ENCODE results near the gene STK38. TPM values are rescaled to one million over a fixed set of nuclear protein-coding genes. Genes with fewer than 3 reads are reported as not detected.

Gene STK38
- total RNA-seq, 1 experiment from 2014 or later: 20.1 TPM

DNA sequence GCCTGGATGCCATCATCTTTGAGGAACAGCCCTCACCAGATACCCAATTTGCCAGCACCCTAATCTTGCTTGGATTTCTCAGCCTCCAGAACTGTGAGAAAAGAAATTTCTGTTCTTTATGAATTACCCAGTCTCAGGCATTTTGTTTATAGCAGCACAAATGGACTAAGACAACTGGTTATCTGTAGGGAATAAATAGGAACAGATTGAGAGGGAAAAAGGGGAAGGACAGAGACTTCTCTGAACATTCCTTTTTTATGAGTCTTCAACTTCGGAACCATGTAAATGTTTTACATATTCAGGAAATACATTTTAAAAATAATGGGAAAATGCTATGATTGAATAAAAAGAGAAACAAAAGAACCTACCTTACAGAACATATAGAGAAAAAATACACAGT is 83.6 kb downstream of the STK38 start:
- Histone ChIP-seq H3K27ac (ENCODE audit: low read depth, low read length) (no peak overlapping the region), H3K9me3 (ENCODE audit: control insufficient read depth in 1 of 2, insufficient read depth in 1 of 2, low read depth in 1 of 2, low read length in 2 of 2) (no peaks in the 10 kb centered on the region), H3K4me1 (ENCODE audit: control insufficient read depth in 1 of 2, insufficient read depth in 2 of 2, low read length in 2 of 2) (no peaks in the 10 kb centered on the region), H3K27me3 (ENCODE audit: insufficient read depth, low read length) (no peaks in the 10 kb centered on the region), H3K9ac (ENCODE audit: low read length) (no peak overlapping the region), H3K9me2 (ENCODE audit: insufficient read depth) (no peaks in the 10 kb centered on the region), H3K36me3 (ENCODE audit: control insufficient read depth in 1 of 2, insufficient read depth in 2 of 2, low read length in 2 of 2) (no peaks in the 10 kb centered on the region), H3K79me2 (ENCODE audit: insufficient read depth, low read length) (peaks cover 92% of the 10 kb centered on the region), H3K4me3 (replicated peaks in 1 of 2; ENCODE audit: low read depth in 1 of 2, low read length in 2 of 2) (no peak overlapping the region), H3K4me2 (ENCODE audit: low read length) (no peak overlapping the region), H2AFZ (ENCODE audit: low read depth, low read length, poor library complexity, severe bottlenecking) (no peak overlapping the region), H4K20me1 (ENCODE audit: insufficient read depth) (no peaks in the 10 kb centered on the region)
- TF ChIP-seq, protein P1, sequence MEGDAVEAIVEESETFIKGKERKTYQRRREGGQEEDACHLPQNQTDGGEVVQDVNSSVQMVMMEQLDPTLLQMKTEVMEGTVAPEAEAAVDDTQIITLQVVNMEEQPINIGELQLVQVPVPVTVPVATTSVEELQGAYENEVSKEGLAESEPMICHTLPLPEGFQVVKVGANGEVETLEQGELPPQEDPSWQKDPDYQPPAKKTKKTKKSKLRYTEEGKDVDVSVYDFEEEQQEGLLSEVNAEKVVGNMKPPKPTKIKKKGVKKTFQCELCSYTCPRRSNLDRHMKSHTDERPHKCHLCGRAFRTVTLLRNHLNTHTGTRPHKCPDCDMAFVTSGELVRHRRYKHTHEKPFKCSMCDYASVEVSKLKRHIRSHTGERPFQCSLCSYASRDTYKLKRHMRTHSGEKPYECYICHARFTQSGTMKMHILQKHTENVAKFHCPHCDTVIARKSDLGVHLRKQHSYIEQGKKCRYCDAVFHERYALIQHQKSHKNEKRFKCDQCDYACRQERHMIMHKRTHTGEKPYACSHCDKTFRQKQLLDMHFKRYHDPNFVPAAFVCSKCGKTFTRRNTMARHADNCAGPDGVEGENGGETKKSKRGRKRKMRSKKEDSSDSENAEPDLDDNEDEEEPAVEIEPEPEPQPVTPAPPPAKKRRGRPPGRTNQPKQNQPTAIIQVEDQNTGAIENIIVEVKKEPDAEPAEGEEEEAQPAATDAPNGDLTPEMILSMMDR (IDR thresholded peaks at IDR 0.05 in 2 of 3, conservative IDR thresholded peaks at IDR 0.05 in 1 of 3; ENCODE audit: borderline replicate concordance in 1 of 3, insufficient read depth in 1 of 3, low read depth in 2 of 3, low read length in 2 of 3): no peak
- TF ChIP-seq ELF1 (IDR thresholded peaks at IDR 0.05; ENCODE audit: borderline replicate concordance, low read depth): no peak
- TF ChIP-seq, protein P2, sequence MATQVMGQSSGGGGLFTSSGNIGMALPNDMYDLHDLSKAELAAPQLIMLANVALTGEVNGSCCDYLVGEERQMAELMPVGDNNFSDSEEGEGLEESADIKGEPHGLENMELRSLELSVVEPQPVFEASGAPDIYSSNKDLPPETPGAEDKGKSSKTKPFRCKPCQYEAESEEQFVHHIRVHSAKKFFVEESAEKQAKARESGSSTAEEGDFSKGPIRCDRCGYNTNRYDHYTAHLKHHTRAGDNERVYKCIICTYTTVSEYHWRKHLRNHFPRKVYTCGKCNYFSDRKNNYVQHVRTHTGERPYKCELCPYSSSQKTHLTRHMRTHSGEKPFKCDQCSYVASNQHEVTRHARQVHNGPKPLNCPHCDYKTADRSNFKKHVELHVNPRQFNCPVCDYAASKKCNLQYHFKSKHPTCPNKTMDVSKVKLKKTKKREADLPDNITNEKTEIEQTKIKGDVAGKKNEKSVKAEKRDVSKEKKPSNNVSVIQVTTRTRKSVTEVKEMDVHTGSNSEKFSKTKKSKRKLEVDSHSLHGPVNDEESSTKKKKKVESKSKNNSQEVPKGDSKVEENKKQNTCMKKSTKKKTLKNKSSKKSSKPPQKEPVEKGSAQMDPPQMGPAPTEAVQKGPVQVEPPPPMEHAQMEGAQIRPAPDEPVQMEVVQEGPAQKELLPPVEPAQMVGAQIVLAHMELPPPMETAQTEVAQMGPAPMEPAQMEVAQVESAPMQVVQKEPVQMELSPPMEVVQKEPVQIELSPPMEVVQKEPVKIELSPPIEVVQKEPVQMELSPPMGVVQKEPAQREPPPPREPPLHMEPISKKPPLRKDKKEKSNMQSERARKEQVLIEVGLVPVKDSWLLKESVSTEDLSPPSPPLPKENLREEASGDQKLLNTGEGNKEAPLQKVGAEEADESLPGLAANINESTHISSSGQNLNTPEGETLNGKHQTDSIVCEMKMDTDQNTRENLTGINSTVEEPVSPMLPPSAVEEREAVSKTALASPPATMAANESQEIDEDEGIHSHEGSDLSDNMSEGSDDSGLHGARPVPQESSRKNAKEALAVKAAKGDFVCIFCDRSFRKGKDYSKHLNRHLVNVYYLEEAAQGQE (IDR thresholded peaks at IDR 0.05; ENCODE audit: low read depth): no peak
- TF ChIP-seq EGR1 (IDR thresholded peaks at IDR 0.05; ENCODE audit: low read depth): no peak
- no peak for TF ChIP-seq ZFX (IDR thresholded peaks at IDR 0.05)
- TF ChIP-seq, protein P3, sequence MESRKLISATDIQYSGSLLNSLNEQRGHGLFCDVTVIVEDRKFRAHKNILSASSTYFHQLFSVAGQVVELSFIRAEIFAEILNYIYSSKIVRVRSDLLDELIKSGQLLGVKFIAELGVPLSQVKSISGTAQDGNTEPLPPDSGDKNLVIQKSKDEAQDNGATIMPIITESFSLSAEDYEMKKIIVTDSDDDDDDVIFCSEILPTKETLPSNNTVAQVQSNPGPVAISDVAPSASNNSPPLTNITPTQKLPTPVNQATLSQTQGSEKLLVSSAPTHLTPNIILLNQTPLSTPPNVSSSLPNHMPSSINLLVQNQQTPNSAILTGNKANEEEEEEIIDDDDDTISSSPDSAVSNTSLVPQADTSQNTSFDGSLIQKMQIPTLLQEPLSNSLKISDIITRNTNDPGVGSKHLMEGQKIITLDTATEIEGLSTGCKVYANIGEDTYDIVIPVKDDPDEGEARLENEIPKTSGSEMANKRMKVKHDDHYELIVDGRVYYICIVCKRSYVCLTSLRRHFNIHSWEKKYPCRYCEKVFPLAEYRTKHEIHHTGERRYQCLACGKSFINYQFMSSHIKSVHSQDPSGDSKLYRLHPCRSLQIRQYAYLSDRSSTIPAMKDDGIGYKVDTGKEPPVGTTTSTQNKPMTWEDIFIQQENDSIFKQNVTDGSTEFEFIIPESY (IDR thresholded peaks at IDR 0.05; ENCODE audit: extremely low read depth, insufficient replicate concordance, low read length): no peak
- no peak for TF ChIP-seq FOSL1 (IDR thresholded peaks at IDR 0.05; ENCODE audit: low read depth)
- TF ChIP-seq EZH2 (IDR thresholded peaks at IDR 0.05): no peak
- TF ChIP-seq CEBPB (IDR thresholded peaks at IDR 0.05; ENCODE audit: low read depth): no peak
- TF ChIP-seq CBX3 (IDR thresholded peaks at IDR 0.05; ENCODE audit: low read depth): no peak
- TF ChIP-seq SRF (IDR thresholded peaks at IDR 0.05; ENCODE audit: low read depth): no peak
- TF ChIP-seq RAD21 (IDR thresholded peaks at IDR 0.05; ENCODE audit: low read depth): no peak
- intact Hi-C loops (cut with micrococcal nuclease): no loop called here
- ChIA-PET POLR2A (no interaction called here), RAD21 (ENCODE audit: low non-redundant PET in 1 of 2, low total read pairs in 2 of 2, uncharacterized antibody in 2 of 2, unreplicated experiment in 2 of 2) (no interaction called here), CTCF (no interaction called here)
- BruUV-seq (replicated peaks): no TSS peak
- no peak for DNase-seq (ENCODE audit: low read depth, low spot score)
- ATAC-seq: no peak

Measured in HCT116 (cell line).